ENCODE measurements around the gene LYPD6B. TPM values are rescaled to one million over a fixed set of nuclear protein-coding genes. Genes with fewer than 3 reads are reported as not detected.

The LYPD6B gene
- total and polyA plus RNA-seq, 4 donors = 0.13 to 0.59 (median 0.14) TPM

DNA sequence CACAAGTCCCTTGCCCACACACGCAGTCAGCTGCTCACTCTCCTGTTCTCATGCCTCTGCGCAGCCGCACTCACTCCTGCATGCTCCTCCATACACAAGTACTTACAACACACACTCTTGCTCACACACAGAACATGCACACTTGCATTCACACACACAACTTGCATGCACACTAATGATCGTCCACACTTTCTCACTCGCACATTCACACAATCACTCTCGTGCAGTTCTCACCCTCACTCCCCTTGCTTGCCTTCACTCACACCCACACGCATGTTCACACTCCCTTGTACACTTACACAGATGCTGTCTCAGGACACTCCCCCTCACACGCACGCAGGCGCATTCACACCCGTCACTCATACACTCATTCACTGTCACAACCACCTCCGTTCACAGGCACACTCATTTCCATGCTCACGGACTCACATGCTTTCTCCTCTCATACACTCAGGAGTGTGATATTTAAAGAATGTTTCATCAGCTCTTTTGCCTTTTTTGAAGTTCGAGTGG, 36.1 kb upstream of the LYPD6B start:
- TF ChIP-seq EGR1 (IDR thresholded peaks at IDR 0.05; ENCODE audit: low read depth in 2 of 2) = no peak
- TF ChIP-seq TAF1 (conservative IDR thresholded peaks at IDR 0.05) = no peak
- TF ChIP-seq FOXA1 (IDR thresholded peaks at IDR 0.05) = no peak
- TF ChIP-seq HNF4A (conservative IDR thresholded peaks at IDR 0.05) = no peak
- no peak for TF ChIP-seq YY1 (IDR thresholded peaks at IDR 0.05)
- no peak for TF ChIP-seq HNF4G (IDR thresholded peaks at IDR 0.05)
- no peak for TF ChIP-seq GABPA (IDR thresholded peaks at IDR 0.05 in 1 of 2, conservative IDR thresholded peaks at IDR 0.05 in 1 of 2)
- TF ChIP-seq, protein P1, sequence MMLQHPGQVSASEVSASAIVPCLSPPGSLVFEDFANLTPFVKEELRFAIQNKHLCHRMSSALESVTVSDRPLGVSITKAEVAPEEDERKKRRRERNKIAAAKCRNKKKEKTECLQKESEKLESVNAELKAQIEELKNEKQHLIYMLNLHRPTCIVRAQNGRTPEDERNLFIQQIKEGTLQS (IDR thresholded peaks at IDR 0.05) = no peak
- no peak for TF ChIP-seq JUND (IDR thresholded peaks at IDR 0.05)
- TF ChIP-seq, protein P2, sequence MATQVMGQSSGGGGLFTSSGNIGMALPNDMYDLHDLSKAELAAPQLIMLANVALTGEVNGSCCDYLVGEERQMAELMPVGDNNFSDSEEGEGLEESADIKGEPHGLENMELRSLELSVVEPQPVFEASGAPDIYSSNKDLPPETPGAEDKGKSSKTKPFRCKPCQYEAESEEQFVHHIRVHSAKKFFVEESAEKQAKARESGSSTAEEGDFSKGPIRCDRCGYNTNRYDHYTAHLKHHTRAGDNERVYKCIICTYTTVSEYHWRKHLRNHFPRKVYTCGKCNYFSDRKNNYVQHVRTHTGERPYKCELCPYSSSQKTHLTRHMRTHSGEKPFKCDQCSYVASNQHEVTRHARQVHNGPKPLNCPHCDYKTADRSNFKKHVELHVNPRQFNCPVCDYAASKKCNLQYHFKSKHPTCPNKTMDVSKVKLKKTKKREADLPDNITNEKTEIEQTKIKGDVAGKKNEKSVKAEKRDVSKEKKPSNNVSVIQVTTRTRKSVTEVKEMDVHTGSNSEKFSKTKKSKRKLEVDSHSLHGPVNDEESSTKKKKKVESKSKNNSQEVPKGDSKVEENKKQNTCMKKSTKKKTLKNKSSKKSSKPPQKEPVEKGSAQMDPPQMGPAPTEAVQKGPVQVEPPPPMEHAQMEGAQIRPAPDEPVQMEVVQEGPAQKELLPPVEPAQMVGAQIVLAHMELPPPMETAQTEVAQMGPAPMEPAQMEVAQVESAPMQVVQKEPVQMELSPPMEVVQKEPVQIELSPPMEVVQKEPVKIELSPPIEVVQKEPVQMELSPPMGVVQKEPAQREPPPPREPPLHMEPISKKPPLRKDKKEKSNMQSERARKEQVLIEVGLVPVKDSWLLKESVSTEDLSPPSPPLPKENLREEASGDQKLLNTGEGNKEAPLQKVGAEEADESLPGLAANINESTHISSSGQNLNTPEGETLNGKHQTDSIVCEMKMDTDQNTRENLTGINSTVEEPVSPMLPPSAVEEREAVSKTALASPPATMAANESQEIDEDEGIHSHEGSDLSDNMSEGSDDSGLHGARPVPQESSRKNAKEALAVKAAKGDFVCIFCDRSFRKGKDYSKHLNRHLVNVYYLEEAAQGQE (IDR thresholded peaks at IDR 0.05) = no peak
- Histone ChIP-seq H3K9me3 (ENCODE audit: control insufficient read depth in 4 of 4, low read length in 3 of 4) (no peaks in the 10 kb centered on the region), H3K27ac (ENCODE audit: low read depth in 1 of 2, low read length in 2 of 2) (no peak overlapping the region), H3K4me1 (ENCODE audit: control insufficient read depth in 4 of 4, insufficient read depth in 4 of 4, low read length in 3 of 4) (no peaks in the 10 kb centered on the region), H3K27me3 (ENCODE audit: control insufficient read depth in 4 of 4, insufficient read depth in 4 of 4, low read length in 3 of 4) (peaks cover 0 to 3% (median 0%) of the 10 kb centered on the region in 4 donors), H3K4me3 (ENCODE audit: low read depth in 1 of 3, low read length in 3 of 3) (no peak overlapping the region), H3K36me3 (ENCODE audit: control insufficient read depth in 4 of 4, insufficient read depth in 3 of 4, low read depth in 1 of 4, low read length in 3 of 4) (peaks cover 0 to 1% (median 0%) of the 10 kb centered on the region in 4 donors), H3K9ac (ENCODE audit: low read depth in 1 of 2, low read length in 2 of 2) (no peak overlapping the region)
- no peak for DNase-seq (ENCODE audit: low spot score)
- WGBS = 96% methylated on average over 14 of the region's 14 CpGs

DNA sequence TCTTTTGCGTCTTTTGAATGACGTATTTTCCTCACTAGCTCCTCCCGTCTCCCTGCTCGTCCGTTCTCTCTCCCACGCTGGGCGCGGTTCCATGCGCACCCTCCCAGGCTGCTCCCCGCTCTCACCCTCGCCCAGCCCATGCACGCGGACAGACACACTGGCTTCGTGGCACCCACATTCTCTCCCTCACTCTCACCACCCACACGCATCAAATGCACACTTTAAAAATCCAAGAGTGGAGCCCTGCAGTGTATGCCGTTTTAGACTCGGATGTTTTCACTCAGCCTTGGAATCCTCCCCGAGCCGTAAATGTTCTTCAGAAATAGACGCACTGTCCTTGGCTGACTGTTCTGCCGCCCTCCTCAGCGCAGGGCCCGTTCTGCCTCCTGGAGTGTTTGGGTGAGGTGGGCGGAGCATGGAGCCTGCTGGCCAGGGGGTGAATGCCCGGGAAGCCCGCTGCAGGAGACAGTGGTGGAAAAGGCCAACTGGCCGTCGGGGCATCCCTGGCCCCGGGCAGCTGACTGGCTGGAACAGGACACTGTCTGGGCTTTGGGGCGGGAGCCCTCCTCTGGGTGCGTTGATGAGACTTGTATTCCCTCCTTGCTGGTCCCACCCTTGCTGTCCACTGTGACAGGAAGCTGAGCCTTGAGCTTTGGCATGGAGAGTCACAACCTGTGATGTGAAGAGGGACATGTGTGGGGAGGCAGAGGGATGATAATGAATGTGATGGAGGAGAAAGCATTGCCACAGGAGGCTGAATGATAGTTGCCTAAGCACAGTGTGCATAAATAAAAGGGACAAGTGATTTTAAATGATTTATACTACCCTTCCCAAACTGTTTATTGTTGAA, 35.4 kb upstream of the LYPD6B start:
- H3K27ac ChIP-seq (ENCODE audit: low read depth in 1 of 2, low read length in 2 of 2) = no peak overlapping the region
- H3K27me3 ChIP-seq (ENCODE audit: control insufficient read depth in 4 of 4, insufficient read depth in 4 of 4, low read length in 3 of 4) = peaks cover 0 to 3% (median 0%) of the 10 kb centered on the region in 4 donors
- 96% methylated on average over 31 of the region's 31 CpGs for WGBS
- H3K4me3 ChIP-seq (ENCODE audit: low read depth in 1 of 3, low read length in 3 of 3) = no peak overlapping the region
- no peaks in the 10 kb centered on the region for H3K4me1 ChIP-seq (ENCODE audit: control insufficient read depth in 4 of 4, insufficient read depth in 4 of 4, low read length in 3 of 4)
- no peak overlapping the region for H3K9ac ChIP-seq (ENCODE audit: low read depth in 1 of 2, low read length in 2 of 2)
- peaks cover 0 to 1% (median 0%) of the 10 kb centered on the region in 4 donors for H3K36me3 ChIP-seq (ENCODE audit: control insufficient read depth in 4 of 4, insufficient read depth in 3 of 4, low read depth in 1 of 4, low read length in 3 of 4)
- no peak for TF ChIP-seq NR2F2 (IDR thresholded peaks at IDR 0.05)
- no peak for TF ChIP-seq JUND (IDR thresholded peaks at IDR 0.05)
- TF ChIP-seq HNF4A (conservative IDR thresholded peaks at IDR 0.05) = no peak
- TF ChIP-seq HNF4G (IDR thresholded peaks at IDR 0.05) = no peak
- no peak for TF ChIP-seq TAF1 (conservative IDR thresholded peaks at IDR 0.05)
- no peak for TF ChIP-seq RXRA (IDR thresholded peaks at IDR 0.05)
- no peak for DNase-seq (ENCODE audit: low spot score)
- no peaks in the 10 kb centered on the region for H3K9me3 ChIP-seq (ENCODE audit: control insufficient read depth in 4 of 4, low read length in 3 of 4)

DNA sequence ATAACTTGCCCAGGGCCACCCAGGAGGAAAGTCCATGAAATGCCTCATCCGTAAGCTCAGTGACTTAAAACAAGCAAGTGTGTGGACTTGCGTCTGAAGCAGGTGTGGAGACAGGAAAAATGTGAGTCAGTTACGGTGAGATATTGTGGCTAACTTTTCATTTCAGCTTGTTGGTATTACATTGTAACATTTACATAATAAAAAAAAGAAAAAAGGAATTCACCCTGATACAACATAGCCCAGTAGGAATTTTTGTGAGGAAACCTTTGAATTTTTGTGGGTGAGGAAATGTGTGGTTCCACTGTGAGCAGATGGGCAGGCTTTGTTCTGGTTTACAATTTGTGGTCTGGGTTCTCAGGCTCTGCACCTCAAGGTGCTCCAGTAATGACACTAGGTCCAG, 33.7 kb upstream of the LYPD6B start:
- H3K9ac ChIP-seq (ENCODE audit: low read depth in 1 of 2, low read length in 2 of 2) = no peak overlapping the region
- H3K27me3 ChIP-seq (ENCODE audit: control insufficient read depth in 4 of 4, insufficient read depth in 4 of 4, low read length in 3 of 4) = peaks cover 0 to 3% (median 0%) of the 10 kb centered on the region in 4 donors
- H3K27ac ChIP-seq (ENCODE audit: low read depth in 1 of 2, low read length in 2 of 2) = no peak overlapping the region
- no peaks in the 10 kb centered on the region for H3K9me3 ChIP-seq (ENCODE audit: control insufficient read depth in 4 of 4, low read length in 3 of 4)
- no peak overlapping the region for H3K4me3 ChIP-seq (ENCODE audit: low read depth in 1 of 3, low read length in 3 of 3)
- no peak for DNase-seq (ENCODE audit: low spot score)
- peaks cover 0 to 1% (median 0%) of the 10 kb centered on the region in 4 donors for H3K36me3 ChIP-seq (ENCODE audit: control insufficient read depth in 4 of 4, insufficient read depth in 3 of 4, low read depth in 1 of 4, low read length in 3 of 4)
- WGBS = 90% methylated on average over 3 of the region's 3 CpGs
- H3K4me1 ChIP-seq (ENCODE audit: control insufficient read depth in 4 of 4, insufficient read depth in 4 of 4, low read length in 3 of 4) = no peaks in the 10 kb centered on the region
- no peak for TF ChIP-seq GABPA (IDR thresholded peaks at IDR 0.05 in 1 of 2, conservative IDR thresholded peaks at IDR 0.05 in 1 of 2)
- TF ChIP-seq FOXA2 (IDR thresholded peaks at IDR 0.05) = no peak
- no peak for TF ChIP-seq HNF4A (conservative IDR thresholded peaks at IDR 0.05)
- TF ChIP-seq, protein P2 (IDR thresholded peaks at IDR 0.05) = no peak
- TF ChIP-seq, protein P3, sequence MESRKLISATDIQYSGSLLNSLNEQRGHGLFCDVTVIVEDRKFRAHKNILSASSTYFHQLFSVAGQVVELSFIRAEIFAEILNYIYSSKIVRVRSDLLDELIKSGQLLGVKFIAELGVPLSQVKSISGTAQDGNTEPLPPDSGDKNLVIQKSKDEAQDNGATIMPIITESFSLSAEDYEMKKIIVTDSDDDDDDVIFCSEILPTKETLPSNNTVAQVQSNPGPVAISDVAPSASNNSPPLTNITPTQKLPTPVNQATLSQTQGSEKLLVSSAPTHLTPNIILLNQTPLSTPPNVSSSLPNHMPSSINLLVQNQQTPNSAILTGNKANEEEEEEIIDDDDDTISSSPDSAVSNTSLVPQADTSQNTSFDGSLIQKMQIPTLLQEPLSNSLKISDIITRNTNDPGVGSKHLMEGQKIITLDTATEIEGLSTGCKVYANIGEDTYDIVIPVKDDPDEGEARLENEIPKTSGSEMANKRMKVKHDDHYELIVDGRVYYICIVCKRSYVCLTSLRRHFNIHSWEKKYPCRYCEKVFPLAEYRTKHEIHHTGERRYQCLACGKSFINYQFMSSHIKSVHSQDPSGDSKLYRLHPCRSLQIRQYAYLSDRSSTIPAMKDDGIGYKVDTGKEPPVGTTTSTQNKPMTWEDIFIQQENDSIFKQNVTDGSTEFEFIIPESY (IDR thresholded peaks at IDR 0.05) = no peak
- TF ChIP-seq, protein P1 (IDR thresholded peaks at IDR 0.05) = no peak
